GM18499 (cell line): Measurements from ENCODE around the gene KCNH8.
"Not testable (repeated sequence)": the region's sequence is repeated elsewhere in the genome, so short reads cannot be mapped to it uniquely, and the experiment has no call there.

Source experiments
- ATAC-seq: cut with Tn5 transposase; IDR thresholded peaks from one replicate; pipeline ENCODE4 v1.9.1; 2021; ENCODE audit warnings: moderate number of reproducible peaks; ENCODE audit not compliant: insufficient read depth, unreplicated experiment

The KCNH8 gene

DNA sequence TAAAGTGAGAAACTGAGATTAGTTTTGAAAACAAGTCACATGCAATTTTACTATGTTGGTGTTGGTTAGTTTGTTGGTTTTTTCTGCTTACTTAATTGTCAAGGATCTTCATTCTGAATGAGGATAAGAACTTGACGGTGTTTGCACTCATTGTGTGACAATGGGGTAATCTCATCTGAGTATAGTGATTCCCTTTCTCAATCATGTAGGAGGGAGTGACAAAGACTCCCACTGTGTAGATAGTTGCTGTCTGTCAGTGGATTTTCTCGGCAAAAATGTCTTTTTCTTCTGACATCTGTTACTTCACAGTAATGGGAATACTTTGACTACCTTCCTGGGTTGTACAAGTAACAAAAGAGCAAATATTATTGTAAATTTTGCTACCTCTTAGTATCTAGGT lies 23.5 kb downstream of the KCNH8 start:
- no peak for ATAC-seq

DNA sequence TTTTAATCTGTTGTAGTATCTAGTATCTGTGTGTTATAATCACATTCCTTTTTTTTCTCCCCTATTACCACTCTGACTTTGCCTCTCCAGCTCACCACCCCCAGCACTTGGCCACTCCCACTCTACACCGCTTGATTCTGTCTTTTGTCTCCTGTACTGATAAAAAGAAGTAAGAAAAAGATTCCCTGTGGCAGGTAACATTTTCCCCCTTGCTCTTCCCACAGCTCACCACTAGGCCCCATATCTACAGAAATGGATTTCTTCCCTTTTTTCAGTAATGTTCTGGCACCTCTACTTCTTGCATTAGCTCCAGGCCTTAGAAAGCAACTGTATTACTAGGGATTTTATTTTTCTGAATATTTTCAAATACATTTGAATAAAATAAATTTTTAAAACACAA lies 25.6 kb downstream of the KCNH8 start:
- ATAC-seq, result no peak

DNA sequence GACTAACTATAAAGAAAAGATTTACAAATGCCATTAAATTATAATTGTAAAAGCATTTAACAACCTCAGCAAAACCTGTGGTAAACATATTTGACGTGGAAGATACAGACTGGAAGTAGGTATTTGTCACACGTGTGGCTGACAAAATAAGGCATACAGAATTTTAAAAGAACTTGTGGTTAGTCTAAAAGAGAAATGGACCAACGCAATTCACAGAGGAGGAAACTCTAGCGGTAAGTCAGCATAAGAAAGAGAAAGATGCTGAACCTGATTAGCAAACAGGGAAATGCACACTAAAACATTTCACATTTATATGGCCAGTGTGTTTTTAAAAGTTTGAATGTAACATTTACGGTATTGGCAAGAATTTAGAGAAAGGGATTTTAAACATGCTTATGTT lies 35.3 kb downstream of the KCNH8 start:
- ATAC-seq, result no peak

- no peak for ATAC-seq
Observed at GRCh38 chr3:19190126-19190525, 41.8 kb downstream of the KCNH8 start.

GRCh38 chr3:19190602-19191001 lies 42.3 kb downstream of the KCNH8 start:
- ATAC-seq, result peak; percentile 98

- no peak for ATAC-seq
Observed at GRCh38 chr3:19199131-19199530, 50.8 kb downstream of the KCNH8 start.

GRCh38 chr3:19202303-19202702 lies 54.0 kb downstream of the KCNH8 start:
- ATAC-seq, result no peak

DNA sequence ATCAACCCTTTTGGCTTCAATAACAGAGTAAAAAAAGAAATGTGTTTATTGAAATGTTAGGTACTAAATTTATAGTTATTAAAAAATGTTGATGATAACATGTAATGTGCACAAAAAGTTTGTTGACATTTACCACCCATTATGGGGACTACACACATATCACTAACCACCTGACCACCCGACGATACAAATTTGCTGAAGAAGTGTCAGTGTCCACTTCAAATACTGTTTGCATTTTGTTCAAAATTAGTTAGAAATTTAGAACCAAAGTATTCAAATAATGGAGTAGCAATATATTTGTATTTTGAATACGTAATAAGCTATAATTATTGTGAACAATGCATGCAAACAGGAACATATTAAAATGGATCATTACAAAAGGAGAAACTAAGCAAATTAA lies 54.4 kb downstream of the KCNH8 start:
- no peak for ATAC-seq

- ATAC-seq, result no peak
Observed at GRCh38 chr3:19206540-19206939, 58.2 kb downstream of the KCNH8 start.

GRCh38 chr3:19213603-19214220 lies 65.4 kb downstream of the KCNH8 start:
- ATAC-seq, result no peak

DNA sequence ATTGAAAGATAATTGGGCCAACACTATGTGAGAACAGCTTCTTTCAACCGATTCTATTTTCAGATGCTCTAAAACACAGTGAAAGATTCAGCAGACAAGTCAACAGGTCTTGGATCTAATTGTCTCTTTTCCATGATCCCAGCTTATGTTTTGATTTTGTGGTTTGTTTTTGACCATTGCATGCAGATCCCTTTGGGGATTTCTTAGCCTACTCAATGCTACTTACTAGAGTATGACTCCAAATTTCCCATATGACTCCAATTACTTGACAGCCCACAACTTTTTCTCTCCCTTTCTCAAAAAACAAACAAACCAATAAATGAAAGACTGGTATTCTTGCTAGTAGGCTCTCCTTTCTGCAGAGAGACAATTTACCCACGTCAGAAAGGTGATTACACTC lies 67.1 kb downstream of the KCNH8 start:
- no peak for ATAC-seq

- no peak for ATAC-seq
Observed at GRCh38 chr3:19216669-19217337, 68.5 kb downstream of the KCNH8 start.

- no peak for ATAC-seq
Observed at GRCh38 chr3:19220311-19220710, 72.0 kb downstream of the KCNH8 start.

GRCh38 chr3:19221081-19221480 lies 72.8 kb downstream of the KCNH8 start:
- ATAC-seq, result no peak

- no peak for ATAC-seq
Observed at GRCh38 chr3:19226479-19226878, 78.2 kb downstream of the KCNH8 start.

GRCh38 chr3:19228167-19228566 lies 79.9 kb downstream of the KCNH8 start:
- no peak for ATAC-seq

GRCh38 chr3:19229086-19229485 lies 80.8 kb downstream of the KCNH8 start:
- ATAC-seq, result no peak

DNA sequence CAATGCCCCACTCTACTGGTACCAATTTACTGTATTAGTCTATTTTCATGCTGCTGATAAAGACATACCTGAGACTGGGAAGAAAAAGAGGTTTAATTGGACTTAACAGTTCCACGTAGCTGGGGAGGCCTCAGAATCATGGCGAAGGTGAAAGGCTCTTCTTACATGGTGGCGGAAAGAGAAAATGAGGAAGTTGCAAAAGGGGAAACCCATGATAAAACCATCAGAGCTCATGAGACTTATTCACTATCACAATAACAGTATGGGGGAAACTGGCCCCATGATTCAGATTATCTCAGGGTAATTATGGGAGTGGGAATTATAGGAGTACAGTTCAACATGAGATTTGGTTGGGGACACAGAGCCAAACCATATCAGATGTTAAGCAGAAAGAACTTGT lies 81.6 kb downstream of the KCNH8 start:
- not testable (repeated sequence) for ATAC-seq

DNA sequence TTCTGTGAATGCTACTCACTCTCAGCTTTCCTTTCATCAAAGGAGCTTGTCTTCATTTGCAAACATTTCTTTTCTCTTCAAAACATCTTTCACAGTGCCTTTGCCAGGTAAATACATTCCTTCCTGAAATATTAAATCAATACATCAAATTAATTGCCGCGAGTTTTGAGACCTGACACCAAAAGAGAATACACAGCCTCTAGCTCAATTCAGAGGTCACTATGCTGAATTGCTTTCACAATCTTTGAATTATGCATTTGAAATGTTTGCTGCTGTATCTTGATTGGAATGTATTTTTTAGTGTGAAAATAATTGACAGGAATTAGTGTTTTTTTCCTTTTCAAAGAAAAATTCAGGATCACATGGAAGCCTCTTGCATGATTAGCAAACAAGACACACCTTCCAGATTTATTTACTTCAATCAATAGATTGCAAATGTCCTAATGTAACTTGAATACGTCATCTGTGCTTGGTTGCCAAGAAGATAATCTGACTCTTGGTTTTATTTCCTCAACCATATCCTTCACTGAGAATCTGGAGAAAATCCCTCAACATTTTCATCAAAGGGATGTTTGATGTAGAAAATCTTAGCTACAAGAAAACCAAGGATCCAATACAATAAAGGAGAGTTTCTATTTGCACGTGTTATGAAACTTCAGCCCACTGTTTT lies 83.6 kb downstream of the KCNH8 start:
- ATAC-seq, result no peak

GRCh38 chr3:19232566-19232965 lies 84.3 kb downstream of the KCNH8 start:
- no peak for ATAC-seq

DNA sequence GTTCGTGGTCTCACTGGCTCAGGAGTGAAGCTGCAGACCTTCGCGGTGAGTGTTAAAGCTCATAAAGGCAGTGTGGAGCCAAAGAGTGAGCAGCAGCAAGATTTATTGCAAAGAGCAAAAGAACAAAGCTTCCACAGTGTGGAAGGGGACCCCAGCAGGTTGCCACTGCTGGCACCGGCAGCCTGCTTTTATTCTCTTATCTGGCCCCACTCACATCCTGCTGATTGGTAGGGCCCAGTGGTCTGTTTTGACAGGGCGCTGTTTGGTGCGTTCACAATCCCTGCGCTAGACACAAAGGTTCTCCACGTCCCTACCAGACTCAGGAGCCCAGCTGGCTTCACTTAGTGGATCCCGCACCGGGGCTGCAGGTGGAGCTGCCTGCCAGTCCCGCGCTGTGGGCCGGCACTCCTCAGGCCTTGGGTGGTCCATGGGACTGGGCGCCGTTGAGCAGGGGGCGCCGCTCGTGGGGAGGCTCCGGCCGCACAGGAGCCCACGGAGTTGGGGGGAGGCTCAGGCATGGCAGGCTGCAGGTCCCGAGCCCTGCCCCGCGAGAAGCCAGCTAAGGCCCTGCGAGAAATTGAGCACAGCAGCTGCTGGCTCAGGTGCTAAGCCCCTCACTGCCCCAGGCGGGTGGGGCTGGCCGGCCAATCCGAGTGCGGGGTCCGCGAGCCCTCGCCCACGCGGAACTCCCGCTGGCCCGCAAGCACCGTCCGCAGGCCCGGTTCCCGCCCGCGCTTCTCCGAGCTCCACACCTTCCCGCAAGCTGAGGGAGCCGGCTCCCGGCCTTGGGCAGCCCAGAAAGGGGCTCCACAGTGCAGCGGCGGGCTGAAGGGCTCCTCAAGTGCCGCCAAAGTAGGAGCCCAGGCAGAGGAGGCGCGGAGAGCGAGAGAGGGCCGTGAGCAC lies 85.8 kb downstream of the KCNH8 start:
- not testable (repeated sequence) for ATAC-seq
